Body of pancreas (tissue), 4 donors: ENCODE results near the gene RBBP8NL. TPM values are rescaled to one million over a fixed set of nuclear protein-coding genes. Genes with fewer than 3 reads are reported as not detected.
A peak's percentile ranks its signal among the peaks of the same experiment; 100 is the strongest.
"Not testable (repeated sequence)": the region's sequence is repeated elsewhere in the genome, so short reads cannot be mapped to it uniquely, and the experiment has no call there.

ENCODE experiments used
- ATAC-seq: fragments of 150-250 bp; one replicate; pipeline ENCODE4 v1.9.1; 2016
- DNase-seq, 4 donors: peaks; one replicate each; pipeline ENCODE4 v3.0.0-alpha.2; 2019
- H3K27ac ChIP-seq, 4 donors: fragments of 200-600 bp; sonication (generic); 1 replicate in 3 of 4; 2 replicates in 1 of 4; pipeline versions ENCODE4 v1.5.1 to v1.6.1; 2016 to 2019; ENCODE audit warnings: mild to moderate bottlenecking in 1 of 4, mixed read lengths in 1 of 4, moderate library complexity in 1 of 4
- H3K27me3 ChIP-seq, 2 donors: fragments of 200-600 bp; sonication (generic); one replicate each; pipeline ENCODE4 v1.6.0; 2016; ENCODE audit warnings: mild to moderate bottlenecking in 1 of 2
- H3K36me3 ChIP-seq, 2 donors: fragments of 200-600 bp; sonication (generic); replicated peaks in 1 of 2; 2 replicates each; pipeline ENCODE4 v1.5.1; 2016; ENCODE audit warnings: low read depth in 2 of 2; ENCODE audit not compliant: insufficient read depth in 1 of 2
- H3K4me1 ChIP-seq: fragments of 200-600 bp; sonication (generic); one replicate; pipeline ENCODE4 v1.6.0; 2016
- H3K4me3 ChIP-seq, 2 donors: fragments of 200-600 bp; sonication (generic); 1 replicate in 1 of 2; 2 replicates in 1 of 2; pipeline ENCODE4 v1.5.1; 2016 to 2019
- H3K9me3 ChIP-seq, 3 donors: fragments of 200-600 bp; sonication (generic); 1 replicate in 2 of 3; 2 replicates in 1 of 3; pipeline ENCODE4 v1.5.1; 2016
- CTCF ChIP-seq, 7 experiments: fragments of 450-650 bp in 4 of 7; fragments of 200-600 bp in 3 of 7; sonication (generic) in 3 of 7; IDR thresholded peaks; one replicate each; pipeline ENCODE4 v1.5.1; 2016 to 2019; ENCODE audit warnings: antibody characterized with exemption in 7 of 7
- POLR2A ChIP-seq, 3 donors: fragments of 450-650 bp; IDR thresholded peaks; one replicate each; pipeline ENCODE4 v1.6.1; 2016; ENCODE audit warnings: antibody characterized with exemption in 3 of 3, mild to moderate bottlenecking in 2 of 3
- WGBS, 2 donors: methylation state at CpG; one replicate each; pipeline ENCODE4 v1.1.5; 2017; 5-methylcytosine and 5-hydroxymethylcytosine counted together
- intact Hi-C: fragments of 100-400 bp; cut with DNase I; formaldehyde crosslinking; loops from one replicate; pipeline ENCODE4 v1.15.1; 2023
- total RNA-seq, 2 donors: library from RNA; depleted of rRNA; stranded (reverse); fragments of >200 nt; gene quantifications; one replicate each; pipeline ENCODE4 v1.1.0, GENCODE V29; 2016

RBBP8NL gene
- total RNA-seq, 2 donors from 2014 or later = 2.3 TPM

DNA sequence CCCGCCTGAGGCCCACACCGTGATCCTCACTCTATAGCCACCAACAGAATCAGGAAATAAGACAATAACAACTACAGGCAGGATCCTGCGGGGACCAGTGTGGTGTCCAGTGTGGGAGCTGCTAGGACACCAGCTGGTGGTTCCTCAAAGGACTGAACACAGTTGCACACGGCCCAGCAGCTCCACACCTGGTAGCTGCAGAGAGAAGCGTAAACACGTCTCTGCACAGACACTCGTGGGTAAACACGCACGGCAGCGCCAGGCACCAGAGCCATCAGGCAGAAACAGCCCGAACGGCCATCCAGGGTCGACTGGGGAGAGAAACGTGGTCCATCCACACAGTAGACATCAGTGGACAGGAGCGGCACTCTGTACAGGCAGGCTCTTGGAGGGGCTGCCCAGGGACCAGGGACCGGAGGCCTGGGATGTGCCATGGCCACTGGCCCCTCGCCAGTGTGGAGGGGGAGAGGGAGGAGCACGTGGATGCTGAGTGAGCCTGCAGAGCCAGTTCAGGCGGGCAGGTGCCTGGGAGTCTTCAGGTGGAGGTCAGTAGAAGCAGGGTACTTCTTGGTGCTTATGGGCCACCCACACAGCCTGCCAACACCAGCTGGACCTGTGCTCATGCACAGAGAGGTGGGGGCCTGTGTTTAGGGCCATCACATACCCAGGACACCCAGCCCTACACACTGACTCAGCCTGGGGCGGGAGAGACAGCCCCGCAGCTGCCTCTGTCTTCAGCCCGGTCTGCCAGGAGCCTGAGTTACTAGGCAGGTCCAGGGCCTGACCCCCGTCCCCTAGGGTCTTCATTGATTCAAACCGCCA, 52.8 kb downstream of the RBBP8NL start:
- peak in 1 of 4 donors; percentile 48 for DNase-seq
- ATAC-seq = no peak
- intact Hi-C loops = no loop called here

GRCh38 chr20:62373631-62374179, 53.6 kb downstream of the RBBP8NL start:
- WGBS, 2 donors = 30 to 74% methylated on average over 2 to 22 of the region's 40 CpGs
- not testable (repeated sequence) for ATAC-seq
- peaks cover 62% of the 10 kb centered on the region for H3K4me1 ChIP-seq

More for the DNA sequence above, 52.8 kb downstream of the RBBP8NL start:
- H3K4me1 ChIP-seq = peaks cover 55% of the 10 kb centered on the region
- no peaks in the 10 kb centered on the region for H3K36me3 ChIP-seq
- no peak overlapping the region for H3K4me3 ChIP-seq
- no peaks in the 10 kb centered on the region for H3K27me3 ChIP-seq
- H3K27ac ChIP-seq = peak overlapping the region in 2 of 4 donors; percentile 2 to 75
- no peaks in the 10 kb centered on the region for H3K9me3 ChIP-seq
- TF ChIP-seq CTCF (IDR thresholded peaks at IDR 0.05) (no peak), POLR2A (IDR thresholded peaks at IDR 0.05) (no peak)
- 26 to 37% methylated on average over 13 to 23 of the region's 24 CpGs for WGBS, 2 donors

DNA sequence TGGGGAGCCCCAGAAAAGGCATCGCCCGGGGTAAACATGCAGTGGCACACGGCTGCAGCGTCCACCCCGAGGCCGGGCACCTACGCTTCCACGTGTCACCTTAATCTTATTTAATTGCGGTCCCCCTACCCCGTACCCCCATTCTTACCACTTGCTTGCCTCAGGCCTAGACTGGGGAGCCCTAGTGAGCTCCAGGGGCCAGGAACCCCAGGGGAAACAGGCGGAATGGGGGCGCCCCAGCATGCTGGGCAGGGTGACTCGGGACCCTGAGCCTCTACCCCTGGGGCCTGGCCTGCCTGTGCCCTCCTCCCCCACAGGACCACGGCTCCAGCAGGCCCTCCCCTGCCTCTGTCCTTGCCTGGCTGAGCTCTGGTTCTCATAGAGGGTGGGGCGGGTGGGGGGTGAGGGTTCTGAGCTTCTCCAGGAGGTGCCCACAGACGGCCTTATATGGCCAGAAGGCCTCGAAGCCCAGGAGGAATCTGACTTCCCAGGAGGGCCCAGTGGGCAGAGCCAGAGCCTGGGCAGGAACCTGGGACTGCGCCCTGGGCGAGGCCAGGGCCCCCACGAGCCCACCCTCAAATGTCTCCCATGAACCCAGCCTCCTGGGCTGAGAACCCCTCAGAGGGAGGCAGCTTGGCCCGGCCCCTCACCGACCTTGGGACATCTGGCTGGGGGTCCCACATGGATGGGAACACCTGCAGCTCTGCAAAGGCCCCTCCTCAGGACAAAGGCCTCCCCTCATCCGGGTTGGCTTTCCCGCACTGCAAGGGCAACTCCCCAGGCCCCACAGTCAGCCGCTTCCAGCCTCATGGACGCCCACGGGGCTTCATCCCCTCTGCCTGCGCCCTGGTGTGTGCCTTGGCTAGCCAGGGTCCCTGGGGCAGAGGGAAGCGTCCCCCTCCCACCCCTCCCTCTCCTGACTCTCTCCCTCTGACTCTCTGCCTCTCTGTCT, 55.0 kb downstream of the RBBP8NL start:
- no peak for ATAC-seq

More at GRCh38 chr20:62373631-62374179, 53.6 kb downstream of the RBBP8NL start:
- H3K9me3 ChIP-seq, H3K27me3 ChIP-seq, intact Hi-C loops, H3K4me3 ChIP-seq, H3K36me3 ChIP-seq, DNase-seq: not testable (repeated sequence)
- peak overlapping the region in 1 of 4 donors; percentile 75 for H3K27ac ChIP-seq

GRCh38 chr20:62371588-62372041, 55.7 kb downstream of the RBBP8NL start:
- DNase-seq (no peak), ATAC-seq (no peak)
- H3K9me3 ChIP-seq = no peaks in the 10 kb centered on the region
- WGBS, 2 donors = 86% methylated on average over 8 of the region's 8 CpGs; no CpG with 5 or more reads in 1 of the 2 donors
- H3K27ac ChIP-seq = no peak overlapping the region
- no peaks in the 10 kb centered on the region for H3K27me3 ChIP-seq
- H3K4me3 ChIP-seq = no peak overlapping the region
- intact Hi-C loops = no loop called here
- H3K36me3 ChIP-seq = no peaks in the 10 kb centered on the region
- H3K4me1 ChIP-seq = peaks cover 57% of the 10 kb centered on the region
- TF ChIP-seq CTCF (IDR thresholded peaks at IDR 0.05) = no peak
- TF ChIP-seq POLR2A (IDR thresholded peaks at IDR 0.05) = no peak

More for the DNA sequence above, 55.0 kb downstream of the RBBP8NL start:
- Histone ChIP-seq H3K4me3 (no peak overlapping the region), H3K4me1 (peaks cover 62% of the 10 kb centered on the region), H3K27me3 (no peaks in the 10 kb centered on the region), H3K9me3 (no peaks in the 10 kb centered on the region), H3K36me3 (no peaks in the 10 kb centered on the region), H3K27ac (no peak overlapping the region)
- no peak for DNase-seq
- WGBS, 2 donors = 57 to 71% methylated on average over 20 to 27 of the region's 29 CpGs
- TF ChIP-seq POLR2A (IDR thresholded peaks at IDR 0.05) (no peak), CTCF (IDR thresholded peaks at IDR 0.05) (no peak)
- intact Hi-C loops = no loop called here
